K562 (cell line): ENCODE data around the gene PPP6R3. TPM values are rescaled to one million over a fixed set of nuclear protein-coding genes. Genes with fewer than 3 reads are reported as not detected.

Experiments used
- ATAC-seq: fragments of 200-7000 bp; cut with Tn5 transposase; 3 replicates; pipeline ENCODE4 v1.9.1; 2020; ENCODE audit warnings: moderate library complexity
- BruUV-seq: library from RNA; stranded (reverse); fragments of 400-500 nt; replicated peaks from 2 replicates; lab custom pipeline; 2021; lab: Mats Ljungman, UMichigan
- CTCF ChIA-PET: fragments of 300-600 bp; formaldehyde crosslinking; extraction: SDS; loops from one replicate; lab custom pipeline; 2021; ENCODE audit warnings: low intra/inter-chr PET ratio; lab: Yijun Ruan, JAX
- POLR2A ChIA-PET: fragments of 300-600, 350-650 bp; sonication (Branson Sonifier 250); formaldehyde crosslinking; extraction: SDS; loops from one replicate; lab custom pipeline; 2021; ENCODE audit warnings: antibody characterized with exemption, inconsistent platforms; lab: Yijun Ruan, JAX
- DNase-seq, 4 experiments: peaks; one replicate each; pipeline versions ENCODE4 v3.0.0 to v3.0.0-alpha.2; 2011 to 2018; ENCODE audit warnings: low spot score in 3 of 4, mixed read lengths in 3 of 4; ENCODE audit errors: extremely low read depth in 1 of 4
- FAIRE-seq: peaks from 2 replicates; lab custom pipeline; 2011; peaks lifted over from hg19 to GRCh38; lab: Jason Lieb, UNC
- H2AFZ ChIP-seq: 2 replicates; pipeline ENCODE4 v1.6.0; 2011; ENCODE audit warnings: low read depth, low read length, control low read depth, inconsistent platforms
- H3K27ac ChIP-seq: fragments of 200-600 bp; 3 replicates; pipeline ENCODE4 v1.8.0; 2011; ENCODE audit warnings: low read depth, mild to moderate bottlenecking, control low read depth, inconsistent platforms, low read length, moderate library complexity, mixed read lengths; ENCODE audit errors: extremely low read depth
- H3K27me3 ChIP-seq, 2 experiments: fragments of 300-600 bp in 1 of 2; 2 replicates in 1 of 2; 3 replicates in 1 of 2; pipeline versions ENCODE4 v1.6.0 to v1.8.0; 2011; ENCODE audit warnings: inconsistent platforms in 2 of 2, low read length in 2 of 2, mild to moderate bottlenecking in 1 of 2, mixed read lengths in 1 of 2, moderate library complexity in 1 of 2; ENCODE audit not compliant: control insufficient read depth in 2 of 2, insufficient read depth in 2 of 2
- H3K36me3 ChIP-seq: fragments of 300-600 bp; 3 replicates; pipeline ENCODE4 v1.8.0; 2011; ENCODE audit warnings: mild to moderate bottlenecking, low read length, inconsistent platforms; ENCODE audit not compliant: control insufficient read depth, insufficient read depth
- H3K4me1 ChIP-seq, 2 experiments: fragments of 200-600 bp in 1 of 2; replicated peaks in 1 of 2; 2 replicates in 1 of 2; 3 replicates in 1 of 2; pipeline versions ENCODE4 v1.5.1 to v1.8.0; 2011; ENCODE audit warnings: inconsistent platforms in 2 of 2, low read length in 2 of 2, mild to moderate bottlenecking in 1 of 2, mixed read lengths in 1 of 2, moderate library complexity in 1 of 2; ENCODE audit not compliant: control insufficient read depth in 2 of 2, insufficient read depth in 2 of 2
- H3K4me2 ChIP-seq: 2 replicates; pipeline ENCODE4 v1.6.1; 2011; ENCODE audit warnings: low read length, control low read depth, inconsistent platforms, mixed read lengths; ENCODE audit not compliant: insufficient read depth
- H3K4me3 ChIP-seq: fragments of 200-600 bp; sonication (generic), shearing (Covaris generic); 2 replicates; pipeline ENCODE4 v1.5.1; 2016; ENCODE audit warnings: control low read depth, inconsistent platforms
- H3K79me2 ChIP-seq: fragments of 200-600 bp; 3 replicates; pipeline ENCODE4 v1.8.0; 2011; ENCODE audit warnings: low read length, inconsistent platforms; ENCODE audit not compliant: control insufficient read depth, insufficient read depth
- H3K9ac ChIP-seq, 2 experiments: 2 replicates each; pipeline versions ENCODE4 v1.6.0 to v1.6.1; 2011; ENCODE audit warnings: low read depth in 2 of 2, low read length in 2 of 2, control low read depth in 1 of 2, inconsistent platforms in 1 of 2, mild to moderate bottlenecking in 1 of 2, mixed read lengths in 1 of 2; ENCODE audit not compliant: insufficient read depth in 1 of 2
- H3K9me1 ChIP-seq: one replicate; pipeline ENCODE4 v1.6.0; 2011; ENCODE audit warnings: inconsistent platforms, mild to moderate bottlenecking, low read length, moderate library complexity; ENCODE audit not compliant: control insufficient read depth, insufficient read depth
- H3K9me3 ChIP-seq: replicated peaks from 2 replicates; pipeline ENCODE4 v1.5.1; 2011; ENCODE audit warnings: low read depth, low read length, inconsistent platforms; ENCODE audit not compliant: control insufficient read depth, insufficient read depth
- H4K20me1 ChIP-seq: replicated peaks from 2 replicates; pipeline ENCODE4 v1.6.1; 2011; ENCODE audit warnings: low read length, inconsistent platforms, mixed read lengths; ENCODE audit not compliant: control insufficient read depth, insufficient read depth
- ATF7 ChIP-seq: fragments of 450-650 bp; IDR thresholded peaks from 2 replicates; pipeline ENCODE4 v1.7.1; 2014; ENCODE audit warnings: mild to moderate bottlenecking, moderate library complexity
- BCOR ChIP-seq: fragments of 450-650 bp; IDR thresholded peaks from 2 replicates; pipeline ENCODE4 v1.6.1; 2016
- BRF1 ChIP-seq: IDR thresholded peaks from 3 replicates; pipeline ENCODE4 v1.6.1; 2011; ENCODE audit warnings: borderline replicate concordance, mild to moderate bottlenecking; ENCODE audit not compliant: insufficient read length; ENCODE audit errors: extremely low read depth
- C11orf30 ChIP-seq: fragments of 450-650 bp; IDR thresholded peaks from 2 replicates; pipeline ENCODE4 v1.6.1; 2016; ENCODE audit warnings: low read depth, mild to moderate bottlenecking
- CBX5 ChIP-seq: IDR thresholded peaks from 2 replicates; pipeline ENCODE4 v1.6.1; 2014; ENCODE audit warnings: low read depth, borderline replicate concordance
- NCOA2 ChIP-seq, 2 experiments: fragments of 450-650 bp; IDR thresholded peaks; 2 replicates each; pipeline ENCODE4 v1.6.1; 2018; ENCODE audit warnings: mild to moderate bottlenecking in 2 of 2, moderate library complexity in 1 of 2; ENCODE audit not compliant: partially characterized antibody in 2 of 2
- PRMT5 ChIP-seq: sonication (generic); formaldehyde crosslinking; IDR thresholded peaks from 2 replicates; pipeline ENCODE4 v1.5.0; 2020; ENCODE audit warnings: missing genetic modification reagents
- PRPF4 ChIP-seq: fragments of 200-400 bp; formaldehyde crosslinking; IDR thresholded peaks from one replicate; pipeline ENCODE4 v1.6.1; 2017; ENCODE audit warnings: low read length, low read depth, mild to moderate bottlenecking; ENCODE audit not compliant: insufficient read depth, poor library complexity, severe bottlenecking
- RHOXF2B ChIP-seq: fragments of 250-450 bp; sonication (Bioruptor Pico); conservative IDR thresholded peaks from 2 replicates; pipeline ENCODE4 v1.5.1; 2021
- SAP30 ChIP-seq: fragments of 200-600 bp; sonication (generic); IDR thresholded peaks from 2 replicates; pipeline ENCODE4 v1.6.1; 2012; ENCODE audit warnings: borderline replicate concordance, low read depth, mild to moderate bottlenecking, moderate library complexity, low read length, control low read depth, inconsistent platforms; ENCODE audit not compliant: insufficient read depth, poor library complexity, severe bottlenecking
- ZKSCAN1 ChIP-seq: fragments of 150-350 bp; IDR thresholded peaks from 2 replicates; pipeline ENCODE4 v1.6.1; 2016; ENCODE audit warnings: low read depth, low read length
- ZNF217 ChIP-seq: sonication (generic); formaldehyde crosslinking; IDR thresholded peaks from 2 replicates; pipeline ENCODE4 v1.8.0; 2022; ENCODE audit warnings: mild to moderate bottlenecking, missing genetic modification reagents
- ZNF445 ChIP-seq: fragments of 250-450 bp; sonication (Bioruptor Pico); IDR thresholded peaks from 2 replicates; pipeline ENCODE4 v1.4.0; 2020; ENCODE audit warnings: low read depth, mild to moderate bottlenecking, moderate library complexity
- ZNF696 ChIP-seq: fragments of 250-450 bp; sonication (Bioruptor Pico); conservative IDR thresholded peaks from 2 replicates; pipeline ENCODE4 v1.4.0; 2020; ENCODE audit warnings: mild to moderate bottlenecking, moderate library complexity
- WGBS: fragments of 100-300 bp; shearing (Covaris generic); methylation state at CpG from one replicate; pipeline ENCODE4 v1.1.6; 2016; ENCODE audit warnings: low coverage, mixed read lengths; ENCODE audit not compliant: insufficient coverage; ENCODE audit errors: missing lambda C conversion rate; 5-methylcytosine and 5-hydroxymethylcytosine counted together
- in situ Hi-C: fragments of 300-500 bp; cut with MboI; formaldehyde crosslinking; loops from 4 replicates; pipeline ENCODE4 v1.15.0; 2018; ENCODE audit warnings: inconsistent platforms, mixed read lengths
- intact Hi-C: fragments of 100-400 bp; cut with micrococcal nuclease; formaldehyde crosslinking; loops from 2 replicates; pipeline ENCODE4 v1.14.2; 2022
- polyA plus RNA-seq, 8 experiments: library from polyadenylated mRNA; depleted of rRNA in 4 of 8; stranded (reverse) in 5 of 8; unstranded in 3 of 8; fragments of >200 nt; fragmentation: Nextera tagmentation in 2 of 8; fragmentation: Illumina TruSeq in 1 of 8; extraction: Ambion mirVana in 2 of 8; extraction: Trizol in 1 of 8; gene quantifications; 2 replicates each; pipeline versions ENCODE4 v1.2.1 to v1.2.3, GENCODE V29; 2011 to 2014; ENCODE audit warnings: inconsistent platforms in 1 of 8, missing spikeins in 1 of 8
- total RNA-seq, 7 experiments: library from RNA; depleted of rRNA in 6 of 7; stranded (reverse); fragments of >200 nt in 6 of 7; fragmentation: Illumina TruSeq in 2 of 7; extraction: Trizol in 2 of 7; gene quantifications; 2 replicates each; pipeline versions ENCODE4 v1.2.1 to v1.2.3, GENCODE V29; 2011 to 2021; ENCODE audit warnings: low replicate concordance in 1 of 7
- TF ChIP-seq, protein P1 (sequence below), 3 experiments: fragments of 200-800 bp in 1 of 3; sonication (Bioruptor generic) in 1 of 3; sonication (generic) in 1 of 3; formaldehyde crosslinking in 1 of 3; IDR thresholded peaks; 2 replicates each; pipeline versions ENCODE4 v1.6.1 to v1.8.0; 2016 to 2022; ENCODE audit warnings: mild to moderate bottlenecking in 2 of 3, missing compliant biosample characterization in 2 of 3, missing genetic modification characterization in 2 of 3, missing genetic modification reagents in 1 of 3
- TF ChIP-seq, protein P2 (sequence below): fragments of 450-650 bp; formaldehyde crosslinking; IDR thresholded peaks from 2 replicates; pipeline ENCODE4 v1.4.0; 2022; ENCODE audit warnings: missing genetic modification characterization

The PPP6R3 gene
- total and polyA plus RNA-seq, 9 of the 15 experiments (the other 6 are each of a cell fraction or from before 2014, with no cell fraction given) = 20.3 to 117 (median 80.6) TPM

GRCh38 chr11:68653486-68654430 lies 193.2 kb downstream of the PPP6R3 start:
- no peak overlapping the region; a peak in 1 of 4 replicates for H3K9ac ChIP-seq
- H3K79me2 ChIP-seq = no peaks in the 10 kb centered on the region
- H3K4me2 ChIP-seq = no peak overlapping the region
- POLR2A ChIA-PET = no interaction called here
- 0 out of 2 replicates have a peak, but pooled peaks cover 14% of the 10 kb centered on the region for H4K20me1 ChIP-seq
- no TSS peak for BruUV-seq
- TF ChIP-seq NCOA2 (IDR thresholded peaks at IDR 0.05; ENCODE audit: partially characterized antibody in 2 of 2) (no peak), BCOR (no peak), PRPF4 (no peak), BRF1 (no peak), RHOXF2B (CRISPR knock-in tag) (no peak), ZNF445 (CRISPR knock-in tag) (no peak), PRMT5 (CRISPR knock-in tag) (no peak), SAP30 (no peak), CBX5 (no peak), ZNF696 (CRISPR knock-in tag) (no peak), ZKSCAN1 (no peak), ATF7 (no peak), ZNF217 (CRISPR knock-in tag) (no peak), C11orf30 (no peak)
- TF ChIP-seq, protein P1, sequence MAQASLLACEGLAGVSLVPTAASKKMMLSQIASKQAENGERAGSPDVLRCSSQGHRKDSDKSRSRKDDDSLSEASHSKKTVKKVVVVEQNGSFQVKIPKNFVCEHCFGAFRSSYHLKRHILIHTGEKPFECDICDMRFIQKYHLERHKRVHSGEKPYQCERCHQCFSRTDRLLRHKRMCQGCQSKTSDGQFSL (CRISPR knock-in tag; IDR thresholded peaks at IDR 0.05) = no peak
- TF ChIP-seq, protein P1 (tag; IDR thresholded peaks at IDR 0.05) = no peak
- TF ChIP-seq, protein P2, sequence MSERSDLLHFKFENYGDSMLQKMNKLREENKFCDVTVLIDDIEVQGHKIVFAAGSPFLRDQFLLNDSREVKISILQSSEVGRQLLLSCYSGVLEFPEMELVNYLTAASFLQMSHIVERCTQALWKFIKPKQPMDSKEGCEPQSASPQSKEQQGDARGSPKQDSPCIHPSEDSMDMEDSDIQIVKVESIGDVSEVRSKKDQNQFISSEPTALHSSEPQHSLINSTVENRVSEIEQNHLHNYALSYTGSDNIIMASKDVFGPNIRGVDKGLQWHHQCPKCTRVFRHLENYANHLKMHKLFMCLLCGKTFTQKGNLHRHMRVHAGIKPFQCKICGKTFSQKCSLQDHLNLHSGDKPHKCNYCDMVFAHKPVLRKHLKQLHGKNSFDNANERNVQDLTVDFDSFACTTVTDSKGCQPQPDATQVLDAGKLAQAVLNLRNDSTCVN (CRISPR knock-in tag) = no peak
- TF ChIP-seq, all 486 proteins: peak for 0
- Histone ChIP-seq H3K9me1 (no peaks in the 10 kb centered on the region), H3K27ac (no peak overlapping the region), H3K27me3 (peaks cover 65 to 90% of the 10 kb centered on the region in 2 experiments), H3K36me3 (no peaks in the 10 kb centered on the region), H3K4me1 (peaks cover 0 to 16% of the 10 kb centered on the region in 2 experiments; a peak in 2 of 5 replicates), H3K9me3 (no peaks in the 10 kb centered on the region), H3K4me3 (no peak overlapping the region), H2AFZ (no peak overlapping the region)
- DNase-seq = no peak
- FAIRE-seq = no peak
- whole genome bisulfite sequencing = 2% methylated on average over 23 of the region's 24 CpGs
- CTCF ChIA-PET = no interaction called here
- intact Hi-C loops (no loop called here), in situ Hi-C loops (no loop called here)
- ATAC-seq = no peak
